Ascending aorta (tissue), 2 donors: Measurements from ENCODE around the gene TUBB4A. TPM values are rescaled to one million over a fixed set of nuclear protein-coding genes. Genes with fewer than 3 reads are reported as not detected.

Experiments
- DNase-seq, 2 donors: peaks; one replicate each; pipeline ENCODE4 v3.0.0-alpha.2; 2019; ENCODE audit warnings: low spot score in 2 of 2
- H3K27ac ChIP-seq, 2 donors: fragments of 200-600 bp; sonication (generic); one replicate each; pipeline ENCODE4 v1.5.1; 2016 to 2017; ENCODE audit warnings: mild to moderate bottlenecking in 1 of 2
- H3K27me3 ChIP-seq: fragments of 200-600 bp; sonication (generic); one replicate; pipeline ENCODE4 v1.5.1; 2017
- H3K36me3 ChIP-seq, 2 donors: fragments of 200-600 bp; sonication (generic); one replicate each; pipeline ENCODE4 v1.5.1; 2016
- H3K4me1 ChIP-seq, 2 donors: fragments of 200-600 bp; sonication (generic); one replicate each; pipeline ENCODE4 v1.5.1; 2016 to 2017; ENCODE audit warnings: mild to moderate bottlenecking in 1 of 2
- H3K4me3 ChIP-seq, 2 donors: fragments of 200-600 bp; sonication (generic); one replicate each; pipeline ENCODE4 v1.5.1; 2016 to 2017; ENCODE audit warnings: mild to moderate bottlenecking in 1 of 2
- H3K9me3 ChIP-seq, 2 donors: fragments of 200-600 bp; sonication (generic); one replicate each; pipeline ENCODE4 v1.5.1; 2016
- CTCF ChIP-seq, 3 experiments: fragments of 200-600 bp in 2 of 3; fragments of 450-650 bp in 1 of 3; sonication (generic) in 2 of 3; IDR thresholded peaks; one replicate each; pipeline ENCODE4 v1.5.1; 2016 to 2019; ENCODE audit warnings: antibody characterized with exemption in 3 of 3, mild to moderate bottlenecking in 1 of 3, moderate library complexity in 1 of 3
- intact Hi-C: fragments of 100-400 bp; cut with DNase I; formaldehyde crosslinking; loops from one replicate; pipeline ENCODE4 v1.15.1; 2023
- total RNA-seq: library from RNA; depleted of rRNA; stranded (reverse); fragments of >200 nt; gene quantifications from one replicate; pipeline ENCODE4 v1.1.0, GENCODE V29; 2016

The TUBB4A gene
- total RNA-seq, 1 donor from 2014 or later = 0.75 TPM

- intact Hi-C loops = no loop called here
Observed at GRCh38 chr19:6491802-6492592, 10.1 kb downstream of the TUBB4A start.

DNA sequence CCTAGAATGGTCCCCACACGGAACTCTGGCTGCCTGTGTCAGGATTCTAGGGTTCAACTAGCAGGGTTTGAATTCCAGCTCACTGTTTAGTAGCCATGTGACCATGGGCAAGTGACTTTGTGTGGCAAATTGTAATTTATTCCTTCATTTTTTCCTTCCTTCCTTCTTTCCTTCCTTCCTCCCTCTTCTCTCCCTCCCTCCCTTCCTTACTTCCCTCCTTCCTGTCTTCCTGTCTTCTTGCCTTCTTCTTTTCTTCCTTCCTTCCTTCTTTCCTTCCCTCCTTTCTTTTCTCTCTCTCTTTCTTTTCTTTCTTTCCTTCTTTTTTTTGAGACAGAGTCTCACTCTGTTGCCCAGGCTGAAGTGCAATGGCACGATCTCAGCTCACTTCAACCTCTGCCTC is 12.0 kb downstream of the TUBB4A start:
- no peaks in the 10 kb centered on the region for H3K36me3 ChIP-seq
- H3K4me1 ChIP-seq = no peaks in the 10 kb centered on the region
- H3K27ac ChIP-seq = no peak overlapping the region
- H3K9me3 ChIP-seq = no peaks in the 10 kb centered on the region
- intact Hi-C loops = no loop called here
- DNase-seq = no peak
- no peak overlapping the region for H3K4me3 ChIP-seq
- no peaks in the 10 kb centered on the region for H3K27me3 ChIP-seq
- no peak for TF ChIP-seq CTCF (IDR thresholded peaks at IDR 0.05)

More at GRCh38 chr19:6491802-6492592, 10.1 kb downstream of the TUBB4A start:
- no peak for DNase-seq
- Histone ChIP-seq H3K4me1 (no peaks in the 10 kb centered on the region), H3K9me3 (no peaks in the 10 kb centered on the region), H3K36me3 (no peaks in the 10 kb centered on the region), H3K27ac (no peak overlapping the region), H3K4me3 (no peak overlapping the region), H3K27me3 (no peaks in the 10 kb centered on the region)
- no peak for TF ChIP-seq CTCF (IDR thresholded peaks at IDR 0.05)

DNA sequence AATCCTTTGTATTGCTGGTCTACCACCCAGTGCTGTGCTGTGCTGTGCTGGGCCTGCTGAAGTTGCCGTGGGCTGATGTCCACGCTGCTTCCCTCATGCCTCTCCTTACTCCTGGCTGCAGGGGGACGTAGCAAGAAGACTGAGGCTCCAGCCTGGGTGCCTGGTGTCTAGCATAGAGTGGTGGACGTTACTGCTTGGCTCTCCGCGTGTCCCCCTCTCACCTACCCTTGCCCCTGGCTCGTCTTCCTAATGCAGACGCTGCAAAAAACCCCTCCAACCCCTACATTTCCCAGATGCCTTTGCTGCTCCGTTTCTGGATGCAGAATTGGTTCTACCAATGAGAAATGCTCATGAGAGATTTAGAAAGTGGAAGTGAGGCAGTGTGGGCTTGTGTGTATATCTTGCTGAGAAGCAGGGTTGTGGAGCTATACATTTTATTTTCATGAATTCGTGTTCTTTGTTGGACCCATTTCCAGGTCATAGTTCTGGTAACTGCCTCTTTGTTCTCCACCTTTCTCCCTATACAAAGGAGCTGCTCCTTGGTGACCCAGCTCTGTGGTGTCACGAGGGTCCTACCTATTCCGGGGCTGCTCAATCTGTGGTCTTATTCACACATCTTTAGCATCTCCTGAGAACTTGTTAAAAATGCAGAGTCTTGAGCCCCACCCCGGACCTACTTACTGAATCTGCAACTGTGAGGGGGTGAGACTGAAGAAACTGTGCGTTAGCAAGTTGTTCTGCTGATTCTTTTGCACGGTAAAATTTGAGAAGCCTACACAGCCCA is 12.6 kb downstream of the TUBB4A start:
- Histone ChIP-seq H3K4me3 (no peak overlapping the region), H3K9me3 (no peaks in the 10 kb centered on the region), H3K27me3 (no peaks in the 10 kb centered on the region), H3K4me1 (no peaks in the 10 kb centered on the region), H3K36me3 (no peaks in the 10 kb centered on the region), H3K27ac (no peak overlapping the region)
- DNase-seq = no peak
- TF ChIP-seq CTCF (IDR thresholded peaks at IDR 0.05) = no peak
- intact Hi-C loops = no loop called here

DNA sequence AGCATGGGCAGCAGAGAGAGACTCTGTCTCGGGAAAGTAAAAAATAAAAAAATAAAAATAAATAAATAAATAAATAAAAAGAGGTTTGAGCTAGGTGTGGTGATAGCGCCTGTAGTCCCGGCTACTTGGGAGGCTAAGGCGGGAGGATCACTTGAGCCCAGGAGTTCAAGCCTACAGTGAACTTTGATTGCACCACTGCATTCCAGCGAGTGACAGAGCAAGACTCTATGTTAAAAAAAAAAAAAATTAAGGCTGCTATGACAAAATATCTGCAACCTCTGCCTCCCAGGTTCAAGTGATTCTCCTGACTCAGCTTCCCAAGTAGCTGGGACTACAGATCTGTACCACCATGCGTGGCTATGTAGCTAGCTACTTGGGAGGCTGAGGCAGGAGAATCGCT is 17.3 kb downstream of the TUBB4A start:
- DNase-seq = no peak
- TF ChIP-seq CTCF (IDR thresholded peaks at IDR 0.05) = no peak
- intact Hi-C loops = no loop called here
- Histone ChIP-seq H3K9me3 (no peaks in the 10 kb centered on the region), H3K27me3 (no peaks in the 10 kb centered on the region), H3K4me1 (no peaks in the 10 kb centered on the region), H3K36me3 (no peaks in the 10 kb centered on the region), H3K27ac (no peak overlapping the region), H3K4me3 (no peak overlapping the region)

DNA sequence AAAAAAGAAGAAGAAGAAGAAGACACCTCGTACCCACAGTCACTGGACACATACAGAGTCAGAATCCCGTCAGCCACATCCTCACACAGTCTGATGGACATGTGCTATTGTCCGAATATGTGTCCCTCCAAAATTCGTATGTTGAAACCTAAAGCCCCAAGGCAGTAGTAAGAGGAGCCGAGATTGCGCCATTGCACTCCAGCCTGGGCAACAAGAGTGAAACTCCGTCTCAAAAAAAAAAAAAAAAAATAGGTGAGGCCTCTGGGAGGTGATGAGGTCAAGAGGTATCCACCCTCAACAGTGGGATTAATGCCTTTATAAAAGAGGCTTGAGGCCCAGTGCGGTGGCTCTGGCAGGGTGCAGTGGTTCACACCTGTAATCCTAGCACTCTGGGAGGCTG is 17.9 kb downstream of the TUBB4A start:
- Histone ChIP-seq H3K4me3 (no peak overlapping the region), H3K4me1 (no peaks in the 10 kb centered on the region), H3K27me3 (no peaks in the 10 kb centered on the region), H3K9me3 (no peaks in the 10 kb centered on the region), H3K27ac (no peak overlapping the region), H3K36me3 (no peaks in the 10 kb centered on the region)
- no peak for DNase-seq
- TF ChIP-seq CTCF (IDR thresholded peaks at IDR 0.05) = no peak
- intact Hi-C loops = no loop called here
